Measurements from ENCODE around the gene PLD5.
"Not testable (repeated sequence)": the region's sequence is repeated elsewhere in the genome, so short reads cannot be mapped to it uniquely, and the experiment has no call there.

Gene PLD5

GRCh38 chr1:242477944-242478343, 46.6 kb downstream of the PLD5 start:
- DNase-seq: no peak

- no peak for DNase-seq
Observed at GRCh38 chr1:242470774-242471173, 53.7 kb downstream of the PLD5 start.

GRCh38 chr1:242468784-242469183, 55.7 kb downstream of the PLD5 start:
- DNase-seq: no peak

- DNase-seq: no peak
Observed at GRCh38 chr1:242467556-242468145, 56.8 kb downstream of the PLD5 start.

GRCh38 chr1:242462867-242463266, 61.6 kb downstream of the PLD5 start:
- DNase-seq: no peak

- DNase-seq: not testable (repeated sequence)
Observed at GRCh38 chr1:242459740-242460139, 64.8 kb downstream of the PLD5 start.

- no peak for DNase-seq
Observed at GRCh38 chr1:242456726-242457269, 67.7 kb downstream of the PLD5 start.

GRCh38 chr1:242455052-242455361, 69.5 kb downstream of the PLD5 start:
- no peak for DNase-seq

GRCh38 chr1:242454262-242455051, 70.0 kb downstream of the PLD5 start:
- DNase-seq: no peak

- DNase-seq: no peak
Observed at GRCh38 chr1:242452573-242452972, 71.9 kb downstream of the PLD5 start.

GRCh38 chr1:242449661-242450060, 74.8 kb downstream of the PLD5 start:
- DNase-seq: no peak

GRCh38 chr1:242448910-242449645, 75.4 kb downstream of the PLD5 start:
- no peak for DNase-seq

- DNase-seq: no peak
Observed at GRCh38 chr1:242447689-242448088, 76.8 kb downstream of the PLD5 start.

- DNase-seq: no peak
Observed at GRCh38 chr1:242440757-242441156, 83.7 kb downstream of the PLD5 start.

GRCh38 chr1:242435200-242435599, 89.3 kb downstream of the PLD5 start:
- DNase-seq: no peak

- DNase-seq: no peak
Observed at GRCh38 chr1:242432491-242433095, 91.9 kb downstream of the PLD5 start.

- DNase-seq: no peak
Observed at GRCh38 chr1:242431786-242432185, 92.7 kb downstream of the PLD5 start.

- no peak for DNase-seq
Observed at GRCh38 chr1:242430956-242431355, 93.5 kb downstream of the PLD5 start.

GRCh38 chr1:242428399-242429190, 95.9 kb downstream of the PLD5 start:
- DNase-seq: no peak

GRCh38 chr1:242427519-242427918, 97.0 kb downstream of the PLD5 start:
- no peak for DNase-seq

GRCh38 chr1:242426271-242426905, 98.1 kb downstream of the PLD5 start:
- no peak for DNase-seq

GRCh38 chr1:242425232-242425631, 99.3 kb downstream of the PLD5 start:
- no peak for DNase-seq
